ENCODE results near the gene COL4A1. TPM values are rescaled to one million over a fixed set of nuclear protein-coding genes. Genes with fewer than 3 reads are reported as not detected.

The COL4A1 gene
- total RNA-seq, 1 experiment from 2014 or later: 591 TPM

DNA sequence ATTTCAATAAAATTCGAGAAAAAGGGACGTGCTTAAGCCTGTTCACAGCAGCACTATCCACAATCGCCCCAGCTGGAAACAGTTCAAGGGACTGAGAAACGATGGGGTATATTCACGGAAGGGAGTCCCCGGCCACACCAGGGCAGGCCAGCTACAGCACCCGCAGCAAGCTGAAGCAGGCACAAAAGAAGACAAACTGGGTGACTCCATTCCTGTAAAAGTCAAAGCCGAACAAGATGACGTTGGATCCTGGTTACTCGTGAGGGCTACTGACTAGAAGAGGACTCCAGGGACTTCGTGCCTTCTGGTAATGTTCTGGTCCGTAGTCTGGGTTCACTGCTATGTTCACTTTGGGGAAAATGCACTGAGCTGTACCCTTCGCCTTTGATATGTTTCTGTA, 57.6 kb downstream of the COL4A1 start:
- H3K27me3 ChIP-seq (replicated peaks): no peaks in the 10 kb centered on the region
- H3K9me3 ChIP-seq (replicated peaks): no peaks in the 10 kb centered on the region
- H3K27ac ChIP-seq: no peak overlapping the region; the same call in 1 of the 2 replicates
- H3K4me1 ChIP-seq (replicated peaks): peaks cover 64% of the 10 kb centered on the region
- no peak overlapping the region for H3K4me3 ChIP-seq
- H3K36me3 ChIP-seq: peaks cover 17% of the 10 kb centered on the region
- DNase-seq (ENCODE audit: low read depth in 1 of 2, low spot score in 2 of 2): peak in 1 of 2 experiments; percentile 34

DNA sequence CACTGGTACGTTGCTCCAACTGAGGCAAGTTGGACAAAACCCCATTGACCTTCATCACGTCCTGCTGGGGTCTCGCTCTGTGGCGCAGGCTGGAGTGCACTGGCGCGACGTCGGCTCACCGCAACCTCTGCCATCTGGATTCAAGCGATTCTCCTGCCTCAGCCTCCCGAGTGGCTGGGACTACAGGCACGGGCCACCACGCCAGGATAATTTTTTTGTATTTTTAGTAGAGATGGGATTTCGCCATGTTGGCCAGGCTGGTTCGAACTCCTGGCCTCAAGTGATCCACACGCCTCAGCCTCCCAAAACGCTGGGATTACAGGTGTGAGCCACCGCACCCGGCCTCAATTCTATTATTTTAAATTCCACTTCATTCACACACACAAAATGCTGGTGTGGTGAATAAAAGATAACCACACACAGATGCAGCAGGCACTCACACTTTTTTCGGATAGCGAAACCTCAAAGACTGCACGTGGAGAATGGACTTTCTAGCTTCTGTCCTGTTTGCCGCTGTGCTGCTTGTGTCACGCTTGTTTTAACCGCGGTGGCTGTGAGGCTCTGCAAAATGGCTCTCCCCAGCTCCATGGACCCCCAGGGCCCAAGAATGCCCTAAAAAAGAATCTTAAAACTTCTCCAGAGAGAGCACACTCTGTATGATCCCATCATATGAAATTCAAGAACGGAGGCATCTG, 58.4 kb downstream of the COL4A1 start:
- no peaks in the 10 kb centered on the region for H3K27me3 ChIP-seq (replicated peaks)
- peak overlapping the region; percentile 84 for H3K27ac ChIP-seq
- H3K4me1 ChIP-seq (replicated peaks): peaks cover 57% of the 10 kb centered on the region
- DNase-seq (ENCODE audit: low read depth in 1 of 2, low spot score in 2 of 2): no peak
- H3K9me3 ChIP-seq (replicated peaks): no peaks in the 10 kb centered on the region
- H3K36me3 ChIP-seq: peaks cover 23% of the 10 kb centered on the region
- no peak overlapping the region for H3K4me3 ChIP-seq

DNA sequence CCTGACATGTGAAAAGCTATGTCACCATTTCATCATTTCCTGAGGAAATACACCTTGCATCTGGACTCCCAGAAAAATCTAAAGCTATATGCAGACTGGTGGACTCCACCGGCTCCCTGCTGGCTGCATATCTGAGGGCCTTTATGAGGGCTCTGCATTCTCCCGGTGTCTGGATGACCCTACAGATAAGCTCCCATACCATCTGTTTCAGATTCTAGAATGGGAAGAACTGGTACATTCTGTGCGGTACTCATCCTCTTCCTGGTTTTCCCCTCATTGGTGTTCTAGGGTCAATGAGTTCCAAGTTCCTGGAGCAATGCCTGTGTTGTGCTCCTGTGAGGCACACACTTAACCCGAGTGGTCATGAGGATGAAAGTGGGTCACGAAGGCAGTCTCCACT, 60.4 kb downstream of the COL4A1 start:
- no peaks in the 10 kb centered on the region for H3K27me3 ChIP-seq (replicated peaks)
- no peak overlapping the region for H3K4me3 ChIP-seq
- peak overlapping the region; percentile 84 for H3K27ac ChIP-seq
- peaks cover 23% of the 10 kb centered on the region for H3K36me3 ChIP-seq
- peak in 1 of 2 experiments; percentile 31 for DNase-seq (ENCODE audit: low read depth in 1 of 2, low spot score in 2 of 2)
- H3K9me3 ChIP-seq (replicated peaks): no peaks in the 10 kb centered on the region
- H3K4me1 ChIP-seq (replicated peaks): peaks cover 57% of the 10 kb centered on the region

DNA sequence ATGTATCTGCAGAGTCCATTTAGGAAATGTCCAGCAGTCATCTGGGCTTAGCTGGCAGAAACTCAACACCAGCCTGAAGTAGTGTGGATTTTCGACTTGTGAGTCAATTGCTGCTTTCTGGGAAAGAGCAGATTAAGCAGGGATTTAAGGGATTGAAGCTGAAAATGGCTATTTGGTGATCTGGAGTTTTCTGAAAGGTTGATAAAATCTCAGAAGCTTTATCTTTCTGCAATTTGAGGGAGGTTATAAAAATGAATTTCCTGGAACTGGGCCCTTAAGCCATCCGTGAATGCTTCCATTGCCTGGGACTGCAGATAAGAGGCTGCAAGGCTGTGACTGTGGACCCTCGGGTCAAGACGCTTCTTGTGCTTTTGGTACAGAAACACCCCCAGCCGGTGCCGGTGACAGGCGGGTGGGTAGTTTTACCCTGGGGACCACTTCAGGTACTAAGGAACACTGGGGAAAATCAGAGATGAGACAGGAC, 61.5 kb downstream of the COL4A1 start:
- Histone ChIP-seq H3K4me3 (no peak overlapping the region), H3K27me3 (replicated peaks) (no peaks in the 10 kb centered on the region), H3K27ac (no peak overlapping the region), H3K36me3 (peaks cover 29% of the 10 kb centered on the region), H3K9me3 (replicated peaks) (no peaks in the 10 kb centered on the region), H3K4me1 (replicated peaks) (peaks cover 54% of the 10 kb centered on the region)
- peak in 1 of 2 experiments; percentile 48 for DNase-seq (ENCODE audit: low read depth in 1 of 2, low spot score in 2 of 2)

DNA sequence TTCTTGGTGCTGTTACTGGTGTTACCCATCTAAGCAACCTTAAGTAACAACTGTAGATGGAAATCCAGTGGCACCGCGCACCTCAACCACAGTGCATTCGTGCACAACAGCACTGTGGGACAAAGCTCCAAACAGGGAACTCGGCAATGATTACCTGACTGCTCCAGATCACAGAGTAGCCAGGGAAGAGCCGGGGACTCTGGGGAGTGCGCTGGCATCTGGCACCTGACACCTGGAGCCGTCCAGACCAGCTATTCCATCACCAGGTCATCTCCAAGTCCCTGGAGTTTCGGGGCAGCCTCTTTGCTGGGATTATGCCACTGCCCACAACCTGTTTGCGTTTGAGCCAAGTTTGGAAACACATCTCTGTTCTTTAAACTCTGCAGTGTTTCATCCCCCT, 62.0 kb downstream of the COL4A1 start:
- no peaks in the 10 kb centered on the region for H3K9me3 ChIP-seq (replicated peaks)
- H3K27ac ChIP-seq: no peak overlapping the region
- DNase-seq (ENCODE audit: low read depth in 1 of 2, low spot score in 2 of 2): peak in 1 of 2 experiments; percentile 42
- H3K36me3 ChIP-seq: peaks cover 29% of the 10 kb centered on the region
- H3K4me1 ChIP-seq (replicated peaks): peaks cover 54% of the 10 kb centered on the region
- H3K4me3 ChIP-seq: no peak overlapping the region
- no peaks in the 10 kb centered on the region for H3K27me3 ChIP-seq (replicated peaks)

DNA sequence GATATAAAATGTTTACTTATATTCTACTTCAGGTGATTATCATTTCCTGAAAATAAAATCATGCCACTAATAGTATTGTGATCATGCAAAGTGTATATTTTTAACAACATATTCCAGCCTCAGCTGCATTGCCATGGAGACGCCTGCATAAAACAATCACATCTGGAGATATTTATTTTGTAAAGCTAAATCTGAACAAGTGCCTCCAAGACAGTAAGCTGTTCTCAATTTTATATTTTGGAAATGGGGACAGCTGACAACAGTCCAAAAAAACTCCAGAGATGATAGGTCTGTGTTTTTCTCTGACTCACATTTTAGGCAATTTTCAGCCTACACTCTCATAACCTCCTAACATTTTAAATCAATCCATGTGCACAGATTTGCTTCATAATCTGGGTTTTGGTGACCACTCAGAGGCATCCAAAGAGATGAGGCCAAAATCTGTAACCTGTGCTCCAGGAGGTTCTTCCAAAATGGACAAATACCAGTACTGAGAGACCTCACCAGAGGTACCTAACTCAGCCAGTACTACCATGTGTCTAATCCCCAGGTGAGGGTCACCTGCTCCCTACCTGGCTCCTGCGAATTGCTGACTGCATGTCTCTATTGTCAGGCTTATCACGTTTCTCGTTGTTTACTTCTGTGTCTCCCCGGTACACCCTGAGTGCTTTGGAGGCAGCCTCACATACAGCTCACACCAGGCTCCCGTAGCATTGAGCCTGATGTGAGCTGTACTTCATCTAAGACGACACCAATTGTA, 62.7 kb downstream of the COL4A1 start:
- peak in 1 of 2 experiments; percentile 23 for DNase-seq (ENCODE audit: low read depth in 1 of 2, low spot score in 2 of 2)
- Histone ChIP-seq H3K9me3 (replicated peaks) (no peaks in the 10 kb centered on the region), H3K27ac (no peak overlapping the region), H3K27me3 (replicated peaks) (no peaks in the 10 kb centered on the region), H3K4me1 (replicated peaks) (peaks cover 54% of the 10 kb centered on the region), H3K4me3 (no peak overlapping the region), H3K36me3 (peaks cover 26% of the 10 kb centered on the region)

DNA sequence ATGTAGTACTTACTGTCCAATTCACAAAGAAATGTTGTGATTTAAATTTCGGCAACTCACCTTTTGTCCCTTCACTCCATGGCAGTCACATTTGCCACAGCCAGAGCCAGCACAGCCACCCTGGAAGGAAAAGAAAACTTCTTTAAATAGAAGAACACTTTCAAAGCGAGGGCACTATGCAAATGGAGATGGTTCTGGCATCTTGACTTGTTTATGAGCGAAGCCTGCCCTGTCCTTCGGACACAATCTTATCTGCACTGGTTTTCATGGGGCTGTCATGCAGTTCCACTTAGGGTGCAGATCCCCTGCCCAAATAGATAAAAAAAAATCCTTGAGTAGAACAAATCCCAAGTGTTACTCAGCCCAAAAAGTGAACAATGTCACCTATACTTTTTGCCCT, 64.3 kb downstream of the COL4A1 start:
- no peak overlapping the region for H3K27ac ChIP-seq
- peaks cover 19% of the 10 kb centered on the region for H3K36me3 ChIP-seq
- peaks cover 54% of the 10 kb centered on the region for H3K4me1 ChIP-seq (replicated peaks)
- H3K27me3 ChIP-seq (replicated peaks): no peaks in the 10 kb centered on the region
- no peaks in the 10 kb centered on the region for H3K9me3 ChIP-seq (replicated peaks)
- H3K4me3 ChIP-seq: no peak overlapping the region
- DNase-seq (ENCODE audit: low read depth in 1 of 2, low spot score in 2 of 2): no peak

DNA sequence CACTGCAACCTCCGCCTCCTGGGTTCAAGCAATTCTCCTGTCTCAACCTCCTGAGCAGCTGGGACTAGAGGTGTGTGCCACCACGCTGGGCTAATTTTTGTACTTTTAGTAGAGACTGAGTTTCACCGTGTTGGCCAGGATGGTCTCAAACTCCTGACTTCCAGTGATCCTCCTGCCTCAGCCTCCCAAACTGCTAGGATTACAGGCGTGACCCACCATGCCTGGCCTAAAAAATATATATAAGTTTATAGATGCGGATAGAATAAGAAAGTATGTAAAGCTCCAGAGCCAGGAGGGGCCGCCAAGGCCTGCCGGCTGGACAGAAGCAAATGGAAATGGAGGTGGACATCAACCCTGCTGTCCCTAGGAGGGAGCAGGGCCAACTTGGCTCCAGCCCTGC, 66.0 kb downstream of the COL4A1 start:
- no peak overlapping the region for H3K4me3 ChIP-seq
- peak in 1 of 2 experiments; percentile 32 for DNase-seq (ENCODE audit: low read depth in 1 of 2, low spot score in 2 of 2)
- H3K36me3 ChIP-seq: peaks cover 17% of the 10 kb centered on the region
- no peaks in the 10 kb centered on the region for H3K9me3 ChIP-seq (replicated peaks)
- no peaks in the 10 kb centered on the region for H3K27me3 ChIP-seq (replicated peaks)
- H3K4me1 ChIP-seq (replicated peaks): peaks cover 38% of the 10 kb centered on the region
- no peak overlapping the region for H3K27ac ChIP-seq

DNA sequence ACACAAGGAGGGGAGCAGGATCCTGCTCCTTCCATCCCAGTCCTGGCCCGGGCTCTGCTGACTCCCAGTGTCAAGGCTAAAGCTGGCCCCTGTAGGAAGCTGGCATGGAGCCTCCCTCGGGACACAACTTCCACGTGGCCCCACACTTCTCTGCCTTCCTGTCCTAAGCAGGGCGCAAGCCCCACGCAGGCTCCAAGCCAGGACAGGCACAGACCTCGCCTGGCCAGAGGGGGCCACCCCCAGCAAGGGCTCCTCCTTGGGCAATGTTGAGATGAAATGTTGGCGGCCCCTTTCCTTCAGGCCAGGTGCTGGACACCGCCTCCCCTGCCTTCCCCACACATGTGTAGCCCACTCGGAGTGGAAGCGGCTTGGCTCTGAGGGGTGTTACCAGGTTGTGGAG, 66.6 kb downstream of the COL4A1 start:
- Histone ChIP-seq H3K27me3 (replicated peaks) (no peaks in the 10 kb centered on the region), H3K9me3 (replicated peaks) (no peaks in the 10 kb centered on the region), H3K27ac (no peak overlapping the region), H3K4me3 (no peak overlapping the region), H3K4me1 (replicated peaks) (peaks cover 32% of the 10 kb centered on the region), H3K36me3 (peaks cover 17% of the 10 kb centered on the region)
- DNase-seq (ENCODE audit: low read depth in 1 of 2, low spot score in 2 of 2): peak in 1 of 2 experiments; percentile 51

DNA sequence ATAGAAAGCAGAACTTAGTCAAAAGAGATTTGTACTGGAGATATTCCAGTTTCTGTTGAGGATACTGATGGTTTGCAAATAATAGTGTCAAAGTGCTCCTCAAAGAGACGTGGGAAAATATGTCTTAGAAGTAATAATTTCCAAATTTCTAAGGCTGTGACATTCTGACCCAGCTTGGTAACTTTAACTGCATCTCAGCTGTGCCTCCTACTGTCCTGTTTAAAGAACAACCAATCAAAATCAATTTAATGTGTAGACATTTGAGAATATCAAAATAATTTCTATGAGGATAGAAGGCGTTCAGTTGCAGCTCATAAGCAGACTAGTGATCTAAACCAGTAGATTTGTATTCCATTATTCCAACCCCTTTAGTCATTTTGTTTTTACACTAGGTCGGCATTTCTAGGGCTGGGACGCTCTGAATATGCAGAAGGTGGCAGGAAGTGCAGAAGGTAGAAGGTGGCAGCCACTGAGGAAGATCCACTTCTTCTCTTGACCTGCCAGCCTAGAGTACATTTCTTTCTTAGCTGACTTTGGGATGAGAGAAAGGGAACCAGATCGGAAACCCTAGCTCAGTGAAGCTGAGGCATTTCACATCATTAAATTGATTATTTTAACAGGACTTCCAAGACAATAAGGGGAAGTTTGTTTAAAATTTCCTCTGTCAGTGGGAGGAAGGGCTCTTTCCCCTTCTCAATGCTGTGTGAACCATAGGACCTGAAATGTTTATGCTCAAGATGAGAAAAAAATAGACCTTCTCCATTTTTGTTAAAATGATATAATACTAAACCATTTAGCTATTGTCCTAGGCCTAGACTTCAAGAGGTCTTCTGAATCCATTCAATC, 67.5 kb downstream of the COL4A1 start:
- Histone ChIP-seq H3K4me3 (no peak overlapping the region), H3K27ac (no peak overlapping the region), H3K27me3 (replicated peaks) (no peaks in the 10 kb centered on the region), H3K9me3 (replicated peaks) (no peaks in the 10 kb centered on the region), H3K4me1 (replicated peaks) (peaks cover 29% of the 10 kb centered on the region), H3K36me3 (peaks cover 17% of the 10 kb centered on the region)
- DNase-seq (ENCODE audit: low read depth in 1 of 2, low spot score in 2 of 2): peak in 1 of 2 experiments; percentile 32

DNA sequence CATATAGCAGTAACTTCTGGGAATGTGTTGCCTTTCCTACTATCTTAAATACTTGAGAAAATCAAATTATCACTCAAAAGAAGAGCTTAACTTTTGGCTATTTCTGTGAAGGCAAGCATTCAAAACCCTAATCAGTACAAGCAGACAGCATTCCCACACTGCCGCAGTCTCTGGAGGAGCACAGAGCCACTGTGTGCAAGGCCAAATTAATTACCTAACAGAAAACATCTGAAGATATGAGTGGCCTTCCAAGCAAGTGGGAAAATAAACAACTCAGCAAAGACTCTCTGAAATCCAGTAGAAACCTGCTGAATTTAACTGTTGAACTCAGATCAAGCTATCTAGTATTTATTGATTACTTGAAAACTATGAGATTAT, 68.2 kb downstream of the COL4A1 start:
- no peak overlapping the region for H3K4me3 ChIP-seq
- H3K9me3 ChIP-seq (replicated peaks): no peaks in the 10 kb centered on the region
- H3K4me1 ChIP-seq (replicated peaks): peaks cover 34% of the 10 kb centered on the region
- H3K27me3 ChIP-seq (replicated peaks): no peaks in the 10 kb centered on the region
- no peak overlapping the region; the same call in 1 of the 2 replicates for H3K27ac ChIP-seq
- H3K36me3 ChIP-seq: peaks cover 10% of the 10 kb centered on the region
- no peak for DNase-seq (ENCODE audit: low read depth in 1 of 2, low spot score in 2 of 2)

DNA sequence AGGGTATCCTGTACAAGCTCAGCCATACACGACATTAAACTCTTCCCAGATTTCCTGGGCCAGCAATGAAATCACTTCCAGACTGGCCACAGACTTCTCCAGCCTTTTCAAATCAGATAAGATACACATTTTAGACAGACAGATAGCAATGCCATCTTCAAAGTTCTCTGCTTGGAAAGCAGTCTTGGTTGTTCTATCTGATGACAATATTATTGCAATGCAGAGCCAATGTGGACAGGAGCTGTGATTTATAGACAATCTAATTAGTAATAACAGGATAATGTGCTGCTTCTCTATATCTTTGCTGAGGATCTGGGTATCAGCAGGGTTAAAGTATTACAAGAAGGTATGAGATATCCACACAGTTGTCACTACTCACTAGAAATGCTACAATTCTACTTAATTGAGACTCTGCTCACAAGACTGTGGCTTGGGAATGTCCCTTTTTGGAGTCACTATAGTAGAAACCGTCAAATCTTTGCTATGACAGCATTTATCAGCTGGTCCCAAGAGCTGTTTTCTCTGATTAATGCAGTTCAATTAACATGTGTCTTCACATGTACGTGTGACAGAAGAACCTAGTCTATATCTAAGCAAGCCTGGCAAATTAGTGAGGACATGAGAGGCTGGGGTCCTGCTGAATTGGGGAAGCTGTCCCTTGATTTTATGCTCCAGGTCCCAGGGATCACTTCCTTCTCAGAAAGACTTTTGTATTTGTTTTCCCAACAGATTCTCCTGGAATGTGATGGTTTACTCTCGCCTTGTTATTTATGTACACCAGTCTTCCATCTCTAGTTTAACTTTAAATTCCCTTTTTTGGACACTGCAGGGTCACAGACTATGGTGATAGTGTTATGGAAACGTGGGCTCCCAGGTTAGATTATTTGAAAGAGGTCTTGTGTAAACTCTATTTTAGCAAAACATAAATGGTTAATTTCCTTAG, 68.8 kb downstream of the COL4A1 start:
- Histone ChIP-seq H3K4me1 (replicated peaks) (peaks cover 41% of the 10 kb centered on the region), H3K4me3 (no peak overlapping the region), H3K9me3 (replicated peaks) (no peaks in the 10 kb centered on the region), H3K36me3 (peaks cover 10% of the 10 kb centered on the region), H3K27ac (peak overlapping the region; percentile 11; the same call in 1 of the 2 replicates), H3K27me3 (replicated peaks) (no peaks in the 10 kb centered on the region)
- no peak for DNase-seq (ENCODE audit: low read depth in 1 of 2, low spot score in 2 of 2)

DNA sequence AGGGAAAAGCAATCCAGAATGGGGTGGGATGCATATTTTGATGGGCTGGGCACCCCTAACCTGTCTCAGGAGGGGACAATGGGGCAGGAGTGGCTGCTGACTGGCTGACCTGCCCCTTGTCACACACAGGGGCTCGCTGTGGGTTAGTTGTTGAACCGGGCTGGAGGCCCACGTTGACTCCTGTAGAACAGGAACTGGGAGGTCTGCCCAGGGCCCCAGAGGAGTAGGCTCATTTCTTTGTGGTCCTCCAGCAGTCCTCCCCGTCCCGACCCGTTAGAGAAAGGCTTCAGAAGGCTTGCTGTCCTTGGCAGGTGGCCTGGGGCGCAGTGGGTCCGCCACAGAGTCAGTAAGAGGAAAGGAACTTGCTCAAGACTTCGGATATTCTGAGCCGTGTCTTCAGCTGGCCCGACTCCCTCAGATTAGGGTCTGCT, 70.1 kb downstream of the COL4A1 start:
- Histone ChIP-seq H3K27ac (no peak overlapping the region), H3K36me3 (peaks cover 10% of the 10 kb centered on the region), H3K4me3 (no peak overlapping the region), H3K27me3 (replicated peaks) (no peaks in the 10 kb centered on the region), H3K9me3 (replicated peaks) (no peaks in the 10 kb centered on the region), H3K4me1 (replicated peaks) (peaks cover 54% of the 10 kb centered on the region)
- DNase-seq (ENCODE audit: low read depth in 1 of 2, low spot score in 2 of 2): peak in 1 of 2 experiments; percentile 49
